ENCODE results near the gene OGT.
"Not testable (repeated sequence)": the region's sequence is repeated elsewhere in the genome, so short reads cannot be mapped to it uniquely, and the experiment has no call there.

Gene OGT

DNA sequence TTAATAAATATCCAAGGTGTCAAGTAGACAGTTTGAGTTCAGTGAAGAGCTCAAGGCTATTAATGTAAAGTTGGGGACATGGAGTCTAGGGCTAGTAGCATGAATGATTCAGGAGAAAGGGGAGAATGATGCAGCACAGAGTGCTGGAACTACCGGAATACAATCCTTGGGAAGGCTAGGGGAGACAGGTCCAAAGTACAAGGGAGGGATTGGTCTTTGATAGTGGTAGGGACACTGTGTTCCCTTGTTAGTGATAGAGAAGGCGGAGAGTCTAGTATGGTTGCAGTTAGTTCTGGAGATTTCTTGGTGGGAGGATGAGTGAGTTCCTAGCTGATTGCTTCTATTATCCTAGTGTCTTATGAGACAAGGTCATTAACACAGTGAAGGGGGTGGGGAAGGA, 54.0 kb downstream of the OGT start:
- DNase-seq (ENCODE audit: low spot score), result no peak

DNA sequence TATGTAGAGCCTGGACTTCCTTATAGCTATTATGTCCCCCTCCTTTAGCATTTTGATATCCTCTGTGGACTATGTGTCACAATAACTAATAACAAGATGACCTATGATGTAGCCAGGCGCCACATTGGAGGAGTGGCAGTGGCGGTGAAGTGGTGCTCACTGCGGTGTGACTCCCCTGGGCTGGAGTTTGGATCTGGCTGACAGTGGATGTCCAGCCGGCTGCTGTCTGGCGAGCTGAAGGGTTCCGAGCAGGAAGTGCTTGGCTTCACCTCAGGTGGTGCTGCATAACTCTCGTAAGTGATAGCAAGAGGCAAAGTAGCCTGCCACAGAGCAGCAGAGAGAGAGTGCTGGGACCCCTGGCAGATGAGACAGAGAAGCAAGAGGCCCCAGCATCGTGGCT, 60.3 kb downstream of the OGT start:
- DNase-seq (ENCODE audit: low spot score), result not testable (repeated sequence)

DNA sequence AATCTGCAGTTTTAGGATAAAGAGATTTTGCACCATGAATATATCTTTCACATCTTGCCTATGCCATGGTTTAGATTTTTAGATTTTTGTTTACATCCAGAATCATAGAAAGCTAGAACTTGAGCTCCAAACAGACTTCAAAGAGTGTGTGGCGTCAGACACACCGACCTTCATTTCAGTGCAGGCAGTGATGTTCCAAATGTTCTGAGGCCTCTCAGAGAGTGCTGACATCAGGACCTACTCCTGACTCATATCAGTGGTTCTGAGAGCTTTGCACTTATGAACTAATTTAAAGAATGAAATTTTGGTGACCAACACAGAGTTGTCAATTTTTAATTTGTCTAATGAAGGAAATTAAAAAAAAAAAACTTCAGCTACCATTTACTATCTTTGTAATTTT, 67.1 kb downstream of the OGT start:
- DNase-seq (ENCODE audit: low spot score), result no peak

DNA sequence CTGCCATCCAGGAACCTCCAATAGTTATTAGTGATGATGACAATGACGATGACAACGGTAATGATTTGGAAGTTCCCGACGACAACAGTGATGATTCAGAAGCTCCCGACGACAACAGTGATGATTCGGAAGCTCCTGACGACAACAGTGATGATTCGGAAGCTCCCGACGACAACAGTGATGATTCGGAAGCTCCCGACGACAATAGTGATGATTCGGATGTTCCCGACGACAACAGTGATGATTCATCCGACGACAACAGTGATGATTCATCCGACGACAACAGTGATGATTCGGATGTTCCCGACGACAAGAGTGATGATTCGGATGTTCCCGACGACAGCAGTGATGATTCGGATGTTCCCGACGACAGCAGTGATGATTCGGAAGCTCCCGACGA, 70.7 kb downstream of the OGT start:
- no peak for DNase-seq (ENCODE audit: low spot score)

DNA sequence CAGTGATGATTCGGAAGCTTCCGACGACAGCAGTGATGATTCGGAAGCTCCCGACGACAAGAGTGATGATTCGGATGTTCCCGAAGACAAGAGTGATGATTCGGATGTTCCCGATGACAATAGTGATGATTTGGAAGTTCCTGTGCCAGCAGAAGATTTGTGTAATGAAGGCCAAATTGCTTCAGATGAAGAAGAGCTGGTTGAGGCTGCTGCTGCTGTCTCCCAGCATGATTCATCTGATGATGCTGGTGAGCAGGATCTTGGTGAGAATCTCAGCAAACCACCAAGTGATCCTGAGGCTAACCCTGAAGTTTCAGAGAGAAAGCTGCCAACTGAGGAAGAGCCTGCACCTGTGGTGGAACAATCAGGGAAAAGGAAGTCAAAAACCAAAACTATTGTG, 71.2 kb downstream of the OGT start:
- no peak for DNase-seq (ENCODE audit: low spot score)

DNA sequence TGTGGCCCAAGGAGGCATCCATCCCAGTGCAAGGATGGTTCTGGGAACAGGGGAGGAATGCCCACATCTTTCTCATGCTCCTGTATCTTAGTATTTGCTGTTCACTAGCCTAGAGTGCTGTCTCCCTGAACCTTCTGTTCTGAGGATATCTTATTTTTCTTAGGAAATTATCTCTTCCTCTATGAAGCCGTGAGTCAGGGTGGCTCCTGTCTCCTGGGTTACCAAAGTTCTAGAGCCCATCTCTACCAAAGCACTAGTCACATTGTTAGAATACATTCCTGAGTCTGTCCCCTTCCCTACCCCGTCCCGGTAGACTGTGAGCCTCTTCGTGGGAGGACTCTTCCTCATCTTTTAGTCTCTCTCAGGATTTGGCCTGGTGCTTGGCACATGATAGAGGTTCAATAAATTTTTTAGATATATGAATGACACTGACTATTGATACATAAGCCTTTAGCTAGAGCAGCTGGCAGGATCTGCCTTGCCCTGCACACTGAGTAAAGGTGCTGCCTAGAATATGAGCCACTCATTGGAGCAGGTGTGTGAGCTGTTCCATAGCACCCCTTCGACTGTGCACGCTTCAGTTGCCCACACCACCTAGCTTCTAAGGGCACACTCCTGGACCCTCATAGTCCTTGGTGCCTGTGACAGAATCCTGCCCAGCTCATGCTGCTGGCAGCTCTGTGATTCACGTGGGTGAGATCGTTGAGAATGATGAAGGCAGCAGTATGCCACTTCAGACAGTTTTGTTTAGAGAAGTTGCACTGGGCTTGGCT, 72.1 kb downstream of the OGT start:
- no peak for DNase-seq (ENCODE audit: low spot score)

DNA sequence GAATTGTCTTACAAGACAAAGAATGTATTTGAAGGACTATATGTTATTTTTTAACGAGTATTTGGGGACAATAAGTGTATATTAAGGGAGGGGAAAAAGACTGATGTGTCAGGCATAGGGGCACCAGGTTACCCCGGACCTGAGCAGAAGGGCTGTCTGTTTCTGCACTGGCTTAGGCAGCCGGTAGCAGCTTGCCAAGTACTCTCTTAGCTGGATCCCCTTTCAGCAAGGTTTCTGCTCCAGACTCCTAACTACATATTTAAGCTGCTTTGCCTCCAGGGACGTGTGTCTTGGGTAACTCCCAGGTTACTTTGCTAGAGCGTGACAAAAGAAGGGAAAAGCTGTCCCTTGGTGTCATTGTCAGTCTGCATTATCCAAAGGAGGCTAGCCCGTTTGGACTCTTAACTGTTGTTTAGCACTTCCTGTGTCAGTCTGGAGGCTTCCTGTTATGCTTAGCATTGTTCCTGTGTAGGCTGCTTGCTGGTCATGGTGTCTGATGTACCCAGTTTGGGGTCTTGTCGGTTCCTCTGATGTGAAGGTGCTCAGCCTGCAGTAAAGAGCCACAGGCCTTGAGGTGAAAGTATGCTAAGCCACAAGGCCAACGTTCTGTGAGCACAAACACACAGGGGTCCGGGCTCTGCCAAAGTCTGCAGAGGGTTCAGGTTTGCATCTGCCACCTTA, 73.8 kb downstream of the OGT start:
- no peak for DNase-seq (ENCODE audit: low spot score)

DNA sequence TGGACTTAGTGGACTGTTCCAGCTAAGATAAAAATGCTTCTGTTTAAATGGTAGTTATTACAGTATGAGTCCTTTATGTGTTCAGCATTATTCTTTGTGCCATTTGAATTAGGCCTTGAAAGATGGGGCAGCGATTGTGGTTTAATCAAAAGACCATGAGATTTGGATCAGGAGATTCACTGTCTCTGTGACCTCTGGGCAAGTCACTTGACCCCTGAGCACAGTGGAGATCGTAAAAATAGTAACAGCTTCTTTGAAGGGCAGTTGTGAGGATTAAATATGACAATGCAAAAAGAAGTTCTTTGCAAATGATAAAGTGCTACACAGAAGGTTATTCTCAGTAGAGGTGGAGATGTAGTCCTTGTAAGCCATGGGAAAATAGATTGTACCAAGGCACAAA, 74.6 kb downstream of the OGT start:
- no peak for DNase-seq (ENCODE audit: low spot score)

DNA sequence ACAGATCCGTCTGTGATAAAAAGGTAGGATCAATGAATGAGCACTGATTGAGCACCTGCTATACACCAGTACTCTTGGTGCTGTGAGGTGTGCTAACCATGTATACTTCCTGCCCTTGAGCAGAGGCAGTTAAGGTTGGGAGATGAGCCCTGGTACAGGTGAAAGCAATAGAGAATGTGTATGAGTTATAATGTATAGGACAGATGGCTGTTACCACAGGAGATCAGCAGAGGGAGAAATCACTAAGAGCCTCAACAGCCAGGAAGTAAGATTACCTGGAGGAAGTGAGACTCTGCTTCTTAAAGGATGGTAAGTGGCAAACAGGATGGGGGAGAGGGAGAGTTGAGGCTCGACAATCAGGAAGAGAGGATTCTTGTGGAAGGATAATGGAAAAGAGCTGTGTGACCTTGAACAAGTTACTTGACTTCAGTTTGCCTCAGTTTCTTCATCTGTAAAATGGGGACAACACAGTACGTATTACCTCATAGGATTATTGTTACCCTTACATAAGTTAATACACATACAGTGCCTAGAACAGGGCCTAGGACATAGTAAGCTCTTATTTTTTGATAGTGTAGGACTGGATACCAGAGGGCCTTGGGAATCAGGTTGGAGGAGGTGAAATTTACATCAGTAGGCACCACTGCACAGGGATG, 76.3 kb downstream of the OGT start:
- no peak for DNase-seq (ENCODE audit: low spot score)

DNA sequence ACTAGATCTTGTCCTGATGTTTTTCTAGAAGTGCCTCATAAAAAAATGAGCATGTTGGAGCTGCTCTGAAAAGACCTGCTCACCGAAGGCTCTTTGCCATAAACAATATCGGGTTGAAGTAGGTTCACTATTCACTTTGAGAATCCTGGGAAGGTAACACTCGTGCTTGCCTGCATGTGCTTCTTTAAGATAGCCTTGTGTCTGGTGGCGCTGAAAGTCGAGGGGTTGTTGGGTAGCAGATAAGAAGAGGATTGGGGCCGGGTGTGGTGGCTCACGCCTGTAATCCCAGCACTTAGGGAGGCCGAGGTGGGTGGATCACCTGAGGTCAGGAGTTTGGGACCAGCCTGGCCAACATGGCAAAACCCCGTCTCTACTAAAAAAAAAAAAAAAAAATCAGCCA, 78.8 kb downstream of the OGT start:
- DNase-seq (ENCODE audit: low spot score), result not testable (repeated sequence)

DNA sequence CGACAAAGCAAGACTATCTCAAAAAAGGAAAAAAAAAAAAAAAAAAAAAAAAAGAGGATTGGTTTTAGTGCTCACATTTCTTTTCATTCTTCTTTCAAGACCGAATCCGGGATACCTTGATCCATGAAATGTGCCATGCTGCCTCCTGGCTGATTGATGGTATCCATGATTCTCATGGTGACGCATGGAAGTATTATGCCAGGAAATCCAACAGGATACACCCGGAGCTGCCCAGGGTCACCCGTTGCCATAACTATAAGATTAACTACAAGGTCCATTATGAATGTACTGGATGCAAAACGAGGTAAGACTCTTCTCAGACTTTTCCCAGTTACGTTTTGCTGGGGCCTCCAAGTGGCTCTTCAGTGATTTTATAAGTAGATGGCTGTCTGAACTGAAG, 79.4 kb downstream of the OGT start:
- DNase-seq (ENCODE audit: low spot score), result no peak

DNA sequence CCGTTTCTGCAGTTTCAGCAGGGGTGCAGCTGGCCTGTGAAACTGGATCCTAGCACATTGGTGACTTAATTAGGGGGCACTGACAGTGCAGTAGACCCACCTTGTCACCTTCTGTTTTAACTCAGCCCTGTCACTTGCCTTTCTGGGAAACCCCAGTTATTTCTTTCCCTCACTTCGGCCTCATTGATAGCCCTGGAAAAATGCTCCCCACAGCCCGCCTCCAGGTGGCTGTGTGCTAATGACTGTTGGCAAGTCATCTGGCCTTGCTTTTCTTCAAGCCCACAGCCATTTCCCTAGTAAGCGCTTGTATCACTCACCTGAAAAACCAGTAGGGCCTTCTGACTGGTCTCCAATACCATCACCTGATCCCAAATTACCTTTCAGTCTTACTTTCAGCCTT, 82.2 kb downstream of the OGT start:
- DNase-seq (ENCODE audit: low spot score), result no peak

DNA sequence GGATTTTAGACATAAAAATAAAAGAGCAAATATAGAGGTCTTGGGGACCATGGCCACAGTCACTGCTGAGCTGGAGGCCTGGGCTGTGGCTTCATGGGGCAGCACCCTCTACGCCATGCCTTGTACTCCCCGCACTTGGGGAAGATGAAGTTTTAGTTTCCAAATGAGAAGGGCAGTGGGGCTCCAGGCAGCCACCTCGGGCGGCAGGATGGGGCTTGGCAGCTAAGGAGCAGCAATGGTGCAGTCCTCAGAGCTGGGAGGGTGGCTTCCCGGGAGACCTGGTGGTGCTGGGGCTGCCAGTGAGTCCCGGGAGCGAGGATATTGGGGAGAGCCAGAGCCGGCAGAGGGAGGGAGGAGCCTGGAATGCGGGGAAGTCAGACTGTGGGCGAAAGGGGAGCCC, 83.0 kb downstream of the OGT start:
- no peak for DNase-seq (ENCODE audit: low spot score)

DNA sequence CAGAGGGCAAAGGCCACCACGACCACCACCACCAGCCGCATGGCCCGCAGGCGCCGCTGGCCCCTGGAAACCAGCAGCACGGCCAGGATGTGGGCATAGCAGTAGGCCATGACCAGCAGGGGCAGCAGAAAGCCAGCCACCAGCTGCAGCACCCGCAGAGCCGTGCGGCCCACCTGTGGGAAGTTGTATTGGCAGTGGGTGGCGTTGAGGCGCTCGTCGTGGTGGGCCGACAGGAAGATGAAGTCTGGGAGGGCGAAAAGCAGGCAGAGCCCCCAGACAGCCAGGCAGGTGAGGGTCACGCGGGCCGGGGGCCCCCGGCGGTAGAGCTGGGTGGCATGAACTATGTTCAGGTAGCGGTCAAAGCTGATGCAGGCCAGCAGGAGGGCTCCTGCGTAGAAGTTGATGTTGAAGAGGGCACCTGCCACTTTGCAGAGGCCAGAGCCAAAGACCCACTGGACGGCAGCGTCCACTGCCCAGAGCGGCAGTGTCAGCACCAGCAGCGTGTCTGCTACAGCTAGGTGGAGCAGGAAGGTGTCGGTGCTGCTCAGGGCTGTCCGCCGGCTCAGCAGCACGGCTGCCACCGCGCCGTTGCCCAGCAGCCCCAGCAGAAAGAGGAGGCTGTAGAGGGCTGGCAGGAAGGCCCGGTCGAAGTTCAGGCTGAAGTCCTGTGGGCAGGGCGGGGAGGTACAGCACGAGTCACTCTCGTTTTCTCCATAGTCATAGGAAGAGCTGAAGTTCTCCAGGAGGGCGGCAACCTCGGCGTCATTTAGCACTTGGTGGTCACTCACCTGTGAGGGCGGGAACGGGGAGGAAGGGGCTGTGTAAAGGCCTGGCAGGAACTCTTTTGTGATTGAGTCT, 84.0 kb downstream of the OGT start:
- no peak for DNase-seq (ENCODE audit: low spot score)

DNA sequence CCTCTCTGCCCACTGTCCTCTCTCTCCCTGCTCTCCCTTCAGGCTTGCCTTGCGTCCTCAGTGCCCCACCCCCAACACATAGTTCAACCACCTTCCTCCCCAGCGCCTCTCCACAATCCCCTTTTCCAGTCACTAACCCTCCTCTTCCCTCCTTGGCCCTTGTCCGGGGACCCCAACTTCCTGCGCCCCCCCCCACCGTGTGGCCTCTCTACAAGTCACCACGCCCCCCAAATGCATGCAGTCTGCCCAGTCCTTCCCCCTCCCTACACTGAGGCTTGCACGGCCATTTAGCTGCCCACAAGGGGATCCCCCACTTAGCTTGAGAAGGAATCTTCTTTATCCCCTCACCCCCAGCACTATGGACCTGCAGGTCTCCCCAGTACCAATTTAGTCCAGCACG, 84.8 kb downstream of the OGT start:
- no peak for DNase-seq (ENCODE audit: low spot score)

DNA sequence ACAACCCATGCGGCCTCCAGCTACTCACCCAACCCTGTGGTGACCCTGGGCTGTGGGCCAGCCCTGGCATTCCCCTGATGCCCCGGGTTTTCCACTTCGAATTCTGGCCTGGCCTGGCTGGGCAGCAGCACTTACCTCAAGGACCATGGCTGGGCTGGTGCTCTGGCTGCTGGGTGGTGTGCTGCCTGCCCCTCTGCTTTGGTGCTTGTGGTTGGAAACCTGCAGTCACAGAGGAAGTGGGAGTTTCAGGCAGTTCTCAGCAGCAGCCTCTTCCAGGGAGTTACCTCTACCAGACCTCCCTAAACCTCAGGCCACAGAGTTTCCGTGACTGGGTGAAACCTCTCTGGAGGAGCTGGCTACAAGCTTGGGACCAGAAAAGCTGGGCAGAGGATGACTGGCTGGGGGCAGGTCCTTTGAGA, 85.4 kb downstream of the OGT start, which contains the start of gene CXCR3:
Gene CXCR3 (minus strand): TSS at position 209 of the 419 bp plus-strand sequence. CDS start 62 bp downstream, at position 147.
- no peak for DNase-seq (ENCODE audit: low spot score)

DNA sequence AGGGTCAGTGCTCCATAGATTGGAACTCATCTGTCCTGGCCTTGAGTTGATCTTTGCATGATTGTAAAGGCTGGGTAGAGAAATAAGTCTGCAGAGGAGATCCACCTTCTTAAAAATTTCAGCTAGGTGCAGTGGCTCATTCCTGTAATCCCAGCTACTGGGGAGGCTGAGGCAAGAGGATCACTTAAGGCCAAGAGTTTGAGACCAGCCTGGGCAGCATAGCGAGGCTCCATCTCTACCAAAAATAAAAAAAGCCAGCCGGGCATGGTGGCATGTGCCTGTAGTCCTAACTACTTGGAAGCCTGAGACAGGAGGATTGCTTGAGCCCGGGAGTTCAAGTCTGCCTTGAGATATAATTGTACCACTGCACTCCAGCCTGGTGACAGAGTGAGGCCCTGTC, 85.9 kb downstream of the OGT start:
- no peak for DNase-seq (ENCODE audit: low spot score)

DNA sequence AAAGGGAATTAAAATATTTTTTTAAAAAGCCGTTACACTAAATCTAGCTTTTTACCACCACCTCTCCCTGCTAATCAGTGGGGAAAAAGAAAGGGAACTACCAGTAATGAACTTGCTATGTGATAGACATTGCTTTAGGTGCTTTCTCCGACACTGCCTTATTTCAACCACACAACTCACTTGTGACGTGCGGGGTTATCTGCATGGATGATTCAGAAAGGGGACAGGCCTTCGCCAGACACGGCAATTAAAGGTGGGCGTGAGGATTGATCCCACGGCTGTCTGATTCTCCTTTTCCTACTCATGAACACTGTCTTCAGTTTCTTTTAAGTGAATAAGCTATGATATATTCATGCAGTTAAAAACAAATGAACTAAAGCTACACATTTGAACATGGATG, 86.3 kb downstream of the OGT start:
- DNase-seq (ENCODE audit: low spot score), result no peak

DNA sequence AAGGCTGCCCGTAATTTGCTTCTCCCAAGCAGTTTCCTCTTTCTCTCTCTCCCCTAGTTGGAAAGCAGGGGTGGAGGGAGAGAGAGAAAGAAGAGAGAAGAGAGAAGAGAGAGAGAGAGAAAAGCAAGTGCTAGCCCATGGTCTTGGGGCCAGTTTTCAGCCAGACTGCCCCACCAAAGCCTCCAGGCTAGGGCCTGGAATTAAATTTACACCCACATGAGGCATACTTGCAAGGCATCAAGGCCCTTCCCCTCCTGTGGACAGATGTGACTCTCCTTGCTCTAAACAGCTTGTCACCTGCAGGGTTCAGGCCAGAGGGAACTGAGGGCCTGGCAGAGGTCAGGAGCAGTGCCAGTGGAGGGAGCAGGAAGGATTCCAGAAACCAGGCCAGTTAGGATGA, 87.1 kb downstream of the OGT start:
- no peak for DNase-seq (ENCODE audit: low spot score)

DNA sequence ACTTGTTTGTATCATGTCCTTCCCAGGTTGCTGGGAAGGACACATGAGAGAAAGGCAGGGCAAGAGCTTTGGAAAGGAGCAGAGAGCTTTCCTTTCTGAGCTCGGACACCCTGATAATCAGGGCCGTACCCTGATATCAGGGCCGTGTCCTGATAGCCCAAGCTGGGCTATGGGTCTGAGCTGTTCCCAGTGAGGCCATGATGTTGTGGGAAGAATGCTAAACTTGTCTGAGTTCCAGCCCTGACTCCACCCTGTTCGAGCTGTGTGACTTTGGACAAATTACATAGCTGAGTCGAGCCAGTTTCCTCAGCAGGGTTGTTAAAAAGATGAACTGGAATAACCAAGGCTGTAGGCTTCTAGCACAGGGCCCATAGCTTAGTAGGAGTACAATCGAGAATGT, 88.7 kb downstream of the OGT start:
- no peak for DNase-seq (ENCODE audit: low spot score)

DNA sequence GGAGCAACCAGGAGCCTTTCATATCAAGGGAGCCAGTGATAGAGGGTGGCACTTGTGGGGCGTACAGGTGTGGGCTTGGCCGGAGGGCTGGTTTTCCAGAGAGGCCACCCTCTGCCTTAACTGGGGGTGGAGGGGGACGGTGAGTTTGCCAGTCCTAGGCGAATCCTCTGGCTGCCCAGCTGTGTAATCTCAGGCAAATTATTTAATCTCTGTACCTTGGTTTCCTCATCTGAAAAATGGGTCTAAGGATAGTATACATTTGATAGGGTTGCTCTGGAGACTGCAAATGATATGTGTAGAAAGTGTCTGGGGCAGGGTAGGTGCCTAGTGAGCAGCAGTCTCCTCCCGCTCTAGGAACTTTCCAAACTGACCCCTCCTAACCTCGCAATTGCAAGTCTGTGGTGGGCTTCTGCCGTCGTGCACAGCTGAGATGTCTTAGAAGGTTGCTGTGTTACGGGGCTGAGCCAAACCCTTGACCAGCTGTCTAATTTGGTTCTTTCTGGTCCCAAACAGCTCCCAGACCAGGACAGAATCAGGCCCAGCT, 89.2 kb downstream of the OGT start:
- no peak for DNase-seq (ENCODE audit: low spot score)
